ENCODE results near the gene PLXDC2. TPM values are rescaled to one million over a fixed set of nuclear protein-coding genes. Genes with fewer than 3 reads are reported as not detected.

Gene PLXDC2
- total RNA-seq, 1 experiment from 2014 or later: not detected

DNA sequence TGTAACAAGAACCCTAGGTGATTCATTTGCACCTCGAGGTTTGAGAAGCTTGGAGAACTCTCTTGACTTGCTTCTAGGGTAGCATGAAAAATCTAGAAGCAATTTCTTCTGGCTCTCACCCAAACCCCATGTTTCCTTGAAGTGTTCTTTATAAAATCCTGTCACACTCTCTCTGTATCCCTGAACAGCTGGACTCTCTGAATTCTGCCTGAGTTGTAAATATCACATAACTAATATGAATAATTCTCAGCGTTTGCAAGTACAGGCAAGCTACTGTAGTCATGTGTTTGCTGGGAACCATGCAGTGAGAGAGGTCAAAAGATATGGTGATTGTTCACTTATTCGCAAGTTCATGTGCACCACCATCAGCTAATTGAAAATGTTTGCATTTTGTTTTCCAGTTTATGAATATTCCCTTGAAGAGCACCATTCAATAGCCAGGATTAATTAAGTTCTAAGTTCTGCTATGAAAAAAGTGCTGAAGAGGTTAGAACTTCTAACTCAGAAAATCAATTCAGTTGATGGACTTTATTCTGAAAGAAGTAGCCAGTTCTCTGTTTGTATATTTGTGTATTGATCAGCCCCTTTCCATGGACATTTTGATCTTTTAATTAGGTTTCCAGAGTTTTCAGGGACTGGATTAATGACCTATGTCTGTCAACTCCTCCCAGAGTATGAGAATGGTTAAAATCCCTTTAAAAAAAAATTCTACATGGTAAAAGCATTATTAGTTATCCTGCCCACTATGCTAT, 243.0 kb downstream of the PLXDC2 start:
- no peak overlapping the region for H3K27ac Mint-ChIP-seq (ENCODE audit: unreplicated experiment)

GRCh38 chr10:20065814-20066213, 249.6 kb downstream of the PLXDC2 start:
- intact Hi-C loops (cut with micrococcal nuclease; ENCODE audit: unreplicated experiment): no loop called here
- TF ChIP-seq, protein P1, sequence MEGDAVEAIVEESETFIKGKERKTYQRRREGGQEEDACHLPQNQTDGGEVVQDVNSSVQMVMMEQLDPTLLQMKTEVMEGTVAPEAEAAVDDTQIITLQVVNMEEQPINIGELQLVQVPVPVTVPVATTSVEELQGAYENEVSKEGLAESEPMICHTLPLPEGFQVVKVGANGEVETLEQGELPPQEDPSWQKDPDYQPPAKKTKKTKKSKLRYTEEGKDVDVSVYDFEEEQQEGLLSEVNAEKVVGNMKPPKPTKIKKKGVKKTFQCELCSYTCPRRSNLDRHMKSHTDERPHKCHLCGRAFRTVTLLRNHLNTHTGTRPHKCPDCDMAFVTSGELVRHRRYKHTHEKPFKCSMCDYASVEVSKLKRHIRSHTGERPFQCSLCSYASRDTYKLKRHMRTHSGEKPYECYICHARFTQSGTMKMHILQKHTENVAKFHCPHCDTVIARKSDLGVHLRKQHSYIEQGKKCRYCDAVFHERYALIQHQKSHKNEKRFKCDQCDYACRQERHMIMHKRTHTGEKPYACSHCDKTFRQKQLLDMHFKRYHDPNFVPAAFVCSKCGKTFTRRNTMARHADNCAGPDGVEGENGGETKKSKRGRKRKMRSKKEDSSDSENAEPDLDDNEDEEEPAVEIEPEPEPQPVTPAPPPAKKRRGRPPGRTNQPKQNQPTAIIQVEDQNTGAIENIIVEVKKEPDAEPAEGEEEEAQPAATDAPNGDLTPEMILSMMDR (IDR thresholded peaks at IDR 0.05; ENCODE audit: unreplicated experiment): no peak
- no peak overlapping the region for H3K27ac Mint-ChIP-seq (ENCODE audit: unreplicated experiment)
- peaks cover 10% of the 10 kb centered on the region for H3K9me3 Mint-ChIP-seq (ENCODE audit: low read depth, unreplicated experiment)
- CTCF ChIA-PET: no interaction called here
- H3K4me1 Mint-ChIP-seq (ENCODE audit: low read depth, unreplicated experiment): no peaks in the 10 kb centered on the region
- BruUV-seq (replicated peaks): no TSS peak
- no peaks in the 10 kb centered on the region for H3K36me3 Mint-ChIP-seq (ENCODE audit: insufficient read depth, unreplicated experiment)
- H3K4me3 Mint-ChIP-seq (ENCODE audit: low read depth, unreplicated experiment): no peak overlapping the region
- no peaks in the 10 kb centered on the region for H3K27me3 Mint-ChIP-seq (ENCODE audit: unreplicated experiment)
- no peak for DNase-seq

More for the DNA sequence above, 243.0 kb downstream of the PLXDC2 start:
- Mint-ChIP-seq H3K36me3 (ENCODE audit: insufficient read depth, unreplicated experiment) (no peaks in the 10 kb centered on the region), H3K27me3 (ENCODE audit: unreplicated experiment) (no peaks in the 10 kb centered on the region), H3K9me3 (ENCODE audit: low read depth, unreplicated experiment) (peaks cover 1% of the 10 kb centered on the region), H3K4me3 (ENCODE audit: low read depth, unreplicated experiment) (no peak overlapping the region), H3K4me1 (ENCODE audit: low read depth, unreplicated experiment) (no peaks in the 10 kb centered on the region)
- TF ChIP-seq, protein P1 (IDR thresholded peaks at IDR 0.05; ENCODE audit: unreplicated experiment): no peak
- BruUV-seq (replicated peaks): no TSS peak
- DNase-seq: no peak
- intact Hi-C loops (cut with micrococcal nuclease; ENCODE audit: unreplicated experiment): no loop called here
- CTCF ChIA-PET: no interaction called here

DNA sequence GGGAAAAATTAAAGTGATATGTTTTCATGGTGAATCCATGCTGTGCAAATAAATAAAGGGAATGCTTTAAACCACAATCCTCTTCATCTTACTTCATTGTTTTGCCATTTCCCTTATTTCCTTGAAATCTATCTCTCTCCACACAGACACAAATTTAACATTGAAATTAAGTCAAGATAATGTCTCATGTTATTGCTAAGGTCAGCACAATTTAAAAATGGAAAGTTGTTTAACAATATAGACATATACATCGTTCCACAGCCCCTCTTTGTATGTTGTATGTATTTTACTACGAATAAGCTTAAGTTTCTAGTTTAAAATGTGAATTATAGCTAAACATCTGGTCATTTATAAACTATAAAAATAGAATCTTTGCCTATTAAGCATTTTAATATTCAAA, 256.9 kb downstream of the PLXDC2 start:
- Mint-ChIP-seq H3K27me3 (ENCODE audit: unreplicated experiment) (no peaks in the 10 kb centered on the region), H3K9me3 (ENCODE audit: low read depth, unreplicated experiment) (peaks cover 18% of the 10 kb centered on the region), H3K4me1 (ENCODE audit: low read depth, unreplicated experiment) (no peaks in the 10 kb centered on the region), H3K36me3 (ENCODE audit: insufficient read depth, unreplicated experiment) (no peaks in the 10 kb centered on the region), H3K27ac (ENCODE audit: unreplicated experiment) (no peak overlapping the region), H3K4me3 (ENCODE audit: low read depth, unreplicated experiment) (no peak overlapping the region)
- BruUV-seq (replicated peaks): no TSS peak
- CTCF ChIA-PET: no interaction called here
- no peak for DNase-seq
- intact Hi-C loops (cut with micrococcal nuclease; ENCODE audit: unreplicated experiment): no loop called here
- TF ChIP-seq, protein P1 (IDR thresholded peaks at IDR 0.05; ENCODE audit: unreplicated experiment): no peak

DNA sequence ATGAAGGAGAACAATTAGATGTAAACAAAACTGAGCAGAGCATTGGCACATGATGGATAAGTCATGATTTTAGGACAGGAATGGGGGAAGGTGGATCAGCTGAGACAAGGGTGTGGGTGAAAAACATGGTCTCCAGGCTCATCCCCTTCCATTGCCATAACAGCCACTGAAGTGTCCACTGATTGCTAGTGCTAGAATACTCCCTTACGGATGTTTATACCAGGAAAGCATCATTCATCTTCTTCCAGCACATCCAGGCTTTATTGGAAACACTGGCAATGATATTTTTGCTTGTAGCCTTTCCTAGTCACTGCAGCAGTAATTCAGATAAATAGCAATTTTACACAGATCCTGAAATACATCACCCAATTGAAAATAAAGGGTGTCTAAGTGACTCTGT, 259.5 kb downstream of the PLXDC2 start:
- DNase-seq: no peak
- TF ChIP-seq, protein P1 (IDR thresholded peaks at IDR 0.05; ENCODE audit: unreplicated experiment): no peak
- CTCF ChIA-PET: no interaction called here
- H3K36me3 Mint-ChIP-seq (ENCODE audit: insufficient read depth, unreplicated experiment): no peaks in the 10 kb centered on the region
- H3K4me3 Mint-ChIP-seq (ENCODE audit: low read depth, unreplicated experiment): no peak overlapping the region
- H3K27ac Mint-ChIP-seq (ENCODE audit: unreplicated experiment): no peak overlapping the region
- no peaks in the 10 kb centered on the region for H3K4me1 Mint-ChIP-seq (ENCODE audit: low read depth, unreplicated experiment)
- no TSS peak for BruUV-seq (replicated peaks)
- intact Hi-C loops (cut with micrococcal nuclease; ENCODE audit: unreplicated experiment): no loop called here
- H3K27me3 Mint-ChIP-seq (ENCODE audit: unreplicated experiment): no peaks in the 10 kb centered on the region
- H3K9me3 Mint-ChIP-seq (ENCODE audit: low read depth, unreplicated experiment): peaks cover 17% of the 10 kb centered on the region

Data from Calu3 (cell line).